Measurements from ENCODE around the gene NPAS3. TPM values are rescaled to one million over a fixed set of nuclear protein-coding genes. Genes with fewer than 3 reads are reported as not detected.

NPAS3 gene
- total RNA-seq, 4 donors from 2014 or later = 0.13 to 1.1 (median 0.47) TPM; not detected in 1

DNA sequence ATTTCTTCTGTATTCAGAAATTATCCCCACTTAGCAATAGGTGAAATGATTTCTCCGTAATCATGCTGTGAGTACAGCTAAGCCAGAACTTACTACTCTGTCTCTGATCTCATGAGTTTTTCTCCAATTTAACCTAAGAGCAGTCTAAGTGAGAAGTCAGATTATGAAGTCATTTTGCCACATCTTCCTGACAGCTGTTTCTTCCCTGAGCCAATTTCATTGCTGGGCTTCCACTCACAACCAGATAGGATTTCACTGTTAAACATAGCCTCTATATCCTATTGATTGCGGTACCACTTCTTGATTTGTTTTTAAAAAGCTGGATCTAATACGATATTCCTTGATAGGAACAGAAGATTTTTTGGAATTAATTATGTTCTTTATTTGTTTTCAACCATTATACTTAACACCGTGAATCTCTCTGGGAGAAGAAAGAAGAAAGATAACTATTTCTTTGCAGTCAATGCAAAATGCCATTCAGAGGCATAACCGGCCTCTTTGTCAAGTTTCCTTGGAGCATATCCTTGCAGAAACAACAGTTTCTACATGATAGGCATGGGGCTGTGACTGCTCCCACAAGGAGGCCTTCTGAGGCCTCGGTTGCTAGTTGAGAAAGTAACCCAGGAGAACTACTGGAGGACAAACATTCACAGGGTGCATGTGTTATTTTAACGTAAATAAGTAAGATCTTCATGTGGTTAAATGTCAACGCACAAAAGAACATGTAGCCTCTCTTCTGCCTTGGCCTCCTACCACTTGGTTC, 212.2 kb downstream of the NPAS3 start:
- TF ChIP-seq, protein P1, sequence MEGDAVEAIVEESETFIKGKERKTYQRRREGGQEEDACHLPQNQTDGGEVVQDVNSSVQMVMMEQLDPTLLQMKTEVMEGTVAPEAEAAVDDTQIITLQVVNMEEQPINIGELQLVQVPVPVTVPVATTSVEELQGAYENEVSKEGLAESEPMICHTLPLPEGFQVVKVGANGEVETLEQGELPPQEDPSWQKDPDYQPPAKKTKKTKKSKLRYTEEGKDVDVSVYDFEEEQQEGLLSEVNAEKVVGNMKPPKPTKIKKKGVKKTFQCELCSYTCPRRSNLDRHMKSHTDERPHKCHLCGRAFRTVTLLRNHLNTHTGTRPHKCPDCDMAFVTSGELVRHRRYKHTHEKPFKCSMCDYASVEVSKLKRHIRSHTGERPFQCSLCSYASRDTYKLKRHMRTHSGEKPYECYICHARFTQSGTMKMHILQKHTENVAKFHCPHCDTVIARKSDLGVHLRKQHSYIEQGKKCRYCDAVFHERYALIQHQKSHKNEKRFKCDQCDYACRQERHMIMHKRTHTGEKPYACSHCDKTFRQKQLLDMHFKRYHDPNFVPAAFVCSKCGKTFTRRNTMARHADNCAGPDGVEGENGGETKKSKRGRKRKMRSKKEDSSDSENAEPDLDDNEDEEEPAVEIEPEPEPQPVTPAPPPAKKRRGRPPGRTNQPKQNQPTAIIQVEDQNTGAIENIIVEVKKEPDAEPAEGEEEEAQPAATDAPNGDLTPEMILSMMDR (IDR thresholded peaks at IDR 0.05) = no peak
- no peak for TF ChIP-seq POLR2A (IDR thresholded peaks at IDR 0.05)
- no peak for DNase-seq
- Histone ChIP-seq H3K4me1 (no peaks in the 10 kb centered on the region), H3K36me3 (no peaks in the 10 kb centered on the region), H3K4me3 (no peak overlapping the region), H3K27me3 (no peaks in the 10 kb centered on the region), H3K27ac (no peak overlapping the region), H3K9me3 (no peaks in the 10 kb centered on the region)
- 78 to 79% methylated on average over 8 of the region's 8 CpGs for WGBS, 2 donors
- intact Hi-C loops (cut with DNase I) = no loop called here

DNA sequence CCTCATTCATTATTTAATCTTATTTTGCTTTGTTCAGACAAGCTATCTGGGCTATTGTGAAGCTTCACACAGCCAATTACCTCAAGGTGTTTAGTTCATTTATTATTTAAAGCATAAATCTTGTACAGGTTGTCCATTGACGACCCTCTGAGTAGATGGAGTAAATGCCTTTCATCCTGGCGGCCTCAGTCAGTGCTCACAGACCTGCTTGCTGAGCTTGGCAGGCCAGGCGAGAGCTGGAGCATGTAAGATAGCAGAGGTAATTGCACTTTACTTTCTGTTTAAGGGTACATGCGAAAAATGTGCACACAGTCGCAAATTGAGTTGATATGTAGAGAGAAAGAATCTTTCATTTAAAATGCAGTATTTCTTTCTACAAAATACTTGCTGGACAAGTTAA, 224.4 kb downstream of the NPAS3 start:
- H3K4me1 ChIP-seq = peaks cover 0 to 12% (median 0%) of the 10 kb centered on the region in 3 donors
- H3K27ac ChIP-seq = no peak overlapping the region
- no peaks in the 10 kb centered on the region for H3K36me3 ChIP-seq
- no peak for TF ChIP-seq POLR2A (IDR thresholded peaks at IDR 0.05)
- TF ChIP-seq, protein P1 (IDR thresholded peaks at IDR 0.05) = no peak
- intact Hi-C loops (cut with DNase I) = no loop called here
- no peak overlapping the region for H3K4me3 ChIP-seq
- WGBS, 2 donors = 56 to 67% methylated on average over 5 of the region's 5 CpGs
- no peak for DNase-seq
- no peaks in the 10 kb centered on the region for H3K27me3 ChIP-seq
- H3K9me3 ChIP-seq = no peaks in the 10 kb centered on the region

DNA sequence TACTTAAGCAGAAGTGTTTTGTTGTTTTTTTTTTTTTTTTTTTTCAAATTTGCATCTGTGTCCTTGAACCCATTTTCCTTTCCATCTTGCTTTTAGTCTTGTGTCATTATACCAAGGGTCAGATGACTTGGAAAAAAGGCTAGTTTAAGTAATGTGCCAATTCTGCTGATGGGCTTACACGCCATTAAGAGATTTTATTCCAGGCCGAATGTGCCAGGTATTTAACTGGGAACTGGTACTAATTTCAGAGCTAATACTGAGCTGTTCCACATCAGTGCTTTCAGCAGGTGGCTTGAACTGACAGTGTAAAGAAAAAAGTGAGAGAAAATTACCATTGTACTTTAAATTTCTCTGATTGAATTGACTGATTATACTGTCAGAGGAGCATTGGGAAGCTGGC, 224.9 kb downstream of the NPAS3 start:
- no peak for DNase-seq
- TF ChIP-seq, protein P1 (IDR thresholded peaks at IDR 0.05) = no peak
- TF ChIP-seq POLR2A (IDR thresholded peaks at IDR 0.05) = no peak
- 73 to 77% methylated on average over 2 of the region's 2 CpGs for WGBS, 2 donors
- H3K4me1 ChIP-seq = peaks cover 0 to 12% (median 0%) of the 10 kb centered on the region in 3 donors
- H3K27ac ChIP-seq = no peak overlapping the region
- intact Hi-C loops (cut with DNase I) = no loop called here
- H3K27me3 ChIP-seq = no peaks in the 10 kb centered on the region
- no peaks in the 10 kb centered on the region for H3K9me3 ChIP-seq
- H3K36me3 ChIP-seq = no peaks in the 10 kb centered on the region
- no peak overlapping the region for H3K4me3 ChIP-seq

DNA sequence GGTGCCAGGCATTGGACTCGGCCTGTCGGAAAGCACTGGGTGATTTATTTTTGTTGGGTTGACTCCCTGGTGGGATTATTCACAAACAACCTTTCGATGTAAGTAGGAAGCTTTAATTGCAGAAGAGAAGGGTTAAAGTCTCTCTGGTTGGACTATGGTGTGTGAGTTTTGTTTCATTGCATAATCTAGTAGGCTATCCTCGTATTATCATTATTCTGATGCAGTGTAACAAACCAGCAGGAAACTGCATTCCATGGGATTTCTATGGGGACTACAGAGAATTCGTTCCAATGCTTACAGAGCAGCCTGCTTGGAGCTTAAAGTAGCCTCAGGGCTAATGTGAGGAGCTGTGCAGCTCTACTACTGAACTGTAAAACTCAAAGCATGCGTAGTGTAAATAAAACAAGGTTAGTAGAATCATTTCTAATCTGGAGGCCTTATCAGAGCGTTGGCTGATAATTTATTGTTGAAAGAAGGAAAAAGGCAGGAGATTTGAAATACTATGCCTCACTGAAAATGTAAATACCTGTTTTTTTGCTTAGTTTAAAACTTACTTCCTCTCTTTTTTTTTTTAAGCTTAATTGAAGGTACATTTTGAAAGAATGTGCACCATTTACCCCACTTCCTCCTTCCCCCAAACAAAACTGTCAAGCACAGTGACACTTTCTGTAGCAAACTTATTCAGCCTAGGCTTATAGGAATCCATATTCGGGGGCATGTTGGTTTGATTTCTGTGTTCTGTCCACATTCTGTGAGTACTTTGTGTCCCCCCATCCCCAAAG, 226.7 kb downstream of the NPAS3 start:
- no peak for TF ChIP-seq POLR2A (IDR thresholded peaks at IDR 0.05)
- TF ChIP-seq, protein P1 (IDR thresholded peaks at IDR 0.05) = no peak
- Histone ChIP-seq H3K9me3 (no peaks in the 10 kb centered on the region), H3K4me3 (no peak overlapping the region), H3K27me3 (no peaks in the 10 kb centered on the region), H3K4me1 (peaks cover 0 to 12% (median 0%) of the 10 kb centered on the region in 3 donors), H3K36me3 (no peaks in the 10 kb centered on the region), H3K27ac (no peak overlapping the region)
- intact Hi-C loops (cut with DNase I) = no loop called here
- no peak for DNase-seq
- WGBS, 2 donors = 38 to 50% methylated on average over 8 of the region's 8 CpGs

DNA sequence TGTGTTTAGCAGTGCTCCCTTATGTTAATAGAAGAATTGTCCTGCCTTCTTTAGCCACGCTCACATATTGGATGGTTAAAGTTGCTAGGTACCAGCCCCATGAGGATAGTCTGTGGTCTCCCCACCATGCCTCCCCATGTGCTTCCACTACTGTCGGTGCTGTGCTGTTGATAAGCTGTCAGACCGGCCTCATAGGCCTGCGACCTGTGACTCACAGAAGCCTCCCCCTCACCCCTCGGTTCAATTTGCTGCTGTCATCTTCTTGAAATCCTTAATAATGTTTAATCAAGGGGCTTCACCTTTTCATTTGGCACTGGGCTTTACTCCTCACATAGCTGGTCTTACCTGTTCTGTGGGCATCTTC, 227.2 kb downstream of the NPAS3 start:
- no peaks in the 10 kb centered on the region for H3K27me3 ChIP-seq
- 82 to 83% methylated on average over 4 to 5 of the region's 5 CpGs for WGBS, 2 donors
- TF ChIP-seq, protein P1 (IDR thresholded peaks at IDR 0.05) = no peak
- TF ChIP-seq POLR2A (IDR thresholded peaks at IDR 0.05) = no peak
- intact Hi-C loops (cut with DNase I) = no loop called here
- no peak overlapping the region for H3K27ac ChIP-seq
- peaks cover 0 to 12% (median 0%) of the 10 kb centered on the region in 3 donors for H3K4me1 ChIP-seq
- no peaks in the 10 kb centered on the region for H3K9me3 ChIP-seq
- H3K36me3 ChIP-seq = no peaks in the 10 kb centered on the region
- H3K4me3 ChIP-seq = no peak overlapping the region
- DNase-seq = no peak
